Activated naive CD4-positive, alpha-beta T cell treated with anti-CD3 and anti-CD28 coated beads for 36 hours (primary cell): ENCODE measurements around the gene CETN1. TPM values are rescaled to one million over a fixed set of nuclear protein-coding genes. Genes with fewer than 3 reads are reported as not detected.

ENCODE experiments used
- CTCF ChIA-PET: fragments of 350-600 bp; sonication (Branson Sonifier 250); formaldehyde crosslinking; loops from one replicate; lab custom pipeline; 2021; ENCODE audit warnings: antibody characterized with exemption; lab: Charles Lee
- DNase-seq: peaks from one replicate; pipeline ENCODE4 v3.0.0-alpha.2; 2020
- H3K27ac Mint-ChIP-seq: one replicate; pipeline ENCODE4 v1.8.0; 2021; ENCODE audit warnings: mild to moderate bottlenecking, mixed read lengths
- H3K27me3 Mint-ChIP-seq: one replicate; pipeline ENCODE4 v1.8.0; 2021; ENCODE audit warnings: low read depth, mixed read lengths
- H3K36me3 Mint-ChIP-seq: one replicate; pipeline ENCODE4 v1.8.0; 2021; ENCODE audit warnings: low read depth, mixed read lengths
- H3K4me1 Mint-ChIP-seq: one replicate; pipeline ENCODE4 v1.8.0; 2021; ENCODE audit warnings: low read depth, mixed read lengths
- H3K4me3 Mint-ChIP-seq: one replicate; pipeline ENCODE4 v1.8.0; 2021; ENCODE audit warnings: mild to moderate bottlenecking, moderate library complexity, mixed read lengths
- H3K9me3 Mint-ChIP-seq: one replicate; pipeline ENCODE4 v1.8.0; 2021; ENCODE audit warnings: mixed read lengths
- intact Hi-C: fragments of 100-400 bp; cut with micrococcal nuclease; formaldehyde crosslinking; loops from one replicate; pipeline ENCODE4 v1.15.1; 2023
- total RNA-seq, 2 experiments: library from RNA; stranded (reverse); gene quantifications; one replicate each; pipeline ENCODE4 v1.2.3, GENCODE V29; 2021

CETN1 gene
- total RNA-seq, 2 experiments from 2014 or later, result not detected

DNA sequence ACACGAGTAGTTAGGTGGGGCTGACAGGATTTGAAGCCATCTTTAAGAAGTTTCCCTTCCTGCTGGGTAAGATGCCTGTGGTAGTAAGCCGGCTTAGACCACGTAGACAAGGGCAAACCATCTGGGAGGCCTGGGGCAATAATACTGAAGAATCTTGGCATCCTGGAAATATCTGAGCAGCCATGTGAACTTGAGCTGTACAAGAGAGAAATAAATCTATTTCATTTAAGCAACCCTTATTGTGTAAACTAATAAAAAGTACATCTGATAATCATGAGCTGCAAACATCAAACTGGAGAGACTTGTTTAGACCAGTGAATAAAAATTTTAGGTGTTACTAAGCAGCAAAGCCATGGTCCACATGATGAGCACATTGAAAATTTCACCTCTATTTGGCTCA, 11.4 kb upstream of the CETN1 start:
- CTCF ChIA-PET, result no interaction called here

DNA sequence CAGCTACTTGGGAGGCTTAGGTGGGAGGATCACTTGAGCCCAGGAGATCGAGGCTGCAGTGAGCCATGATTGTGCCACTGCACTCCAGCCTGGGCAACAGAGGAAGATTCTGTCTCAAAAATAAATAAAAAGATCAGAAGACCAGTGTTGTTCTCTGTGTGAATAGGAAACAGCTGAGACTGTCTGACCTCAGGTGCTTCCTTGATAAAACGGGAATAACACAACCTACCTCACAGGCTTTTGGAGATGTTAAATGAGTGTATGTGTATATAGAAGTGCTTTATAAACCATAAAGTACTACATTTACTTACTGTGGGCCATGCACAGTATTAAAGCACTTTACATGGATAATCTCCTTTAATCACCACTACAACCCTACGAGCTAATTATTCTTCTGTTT, 9.9 kb upstream of the CETN1 start:
- CTCF ChIA-PET, result no interaction called here
- DNase-seq, result no peak
- peaks cover 4% of the 10 kb centered on the region for H3K27me3 Mint-ChIP-seq
- H3K4me1 Mint-ChIP-seq, result no peaks in the 10 kb centered on the region
- intact Hi-C loops, result no loop called here
- no peak overlapping the region for H3K27ac Mint-ChIP-seq
- no peaks in the 10 kb centered on the region for H3K9me3 Mint-ChIP-seq
- no peaks in the 10 kb centered on the region for H3K36me3 Mint-ChIP-seq
- H3K4me3 Mint-ChIP-seq, result no peak overlapping the region

More for the DNA sequence above, 11.4 kb upstream of the CETN1 start:
- peaks cover 4% of the 10 kb centered on the region for H3K27me3 Mint-ChIP-seq
- intact Hi-C loops, result no loop called here
- no peak overlapping the region for H3K4me3 Mint-ChIP-seq
- H3K9me3 Mint-ChIP-seq, result no peaks in the 10 kb centered on the region
- no peaks in the 10 kb centered on the region for H3K36me3 Mint-ChIP-seq
- no peak overlapping the region for H3K27ac Mint-ChIP-seq
- H3K4me1 Mint-ChIP-seq, result no peaks in the 10 kb centered on the region
- no peak for DNase-seq

DNA sequence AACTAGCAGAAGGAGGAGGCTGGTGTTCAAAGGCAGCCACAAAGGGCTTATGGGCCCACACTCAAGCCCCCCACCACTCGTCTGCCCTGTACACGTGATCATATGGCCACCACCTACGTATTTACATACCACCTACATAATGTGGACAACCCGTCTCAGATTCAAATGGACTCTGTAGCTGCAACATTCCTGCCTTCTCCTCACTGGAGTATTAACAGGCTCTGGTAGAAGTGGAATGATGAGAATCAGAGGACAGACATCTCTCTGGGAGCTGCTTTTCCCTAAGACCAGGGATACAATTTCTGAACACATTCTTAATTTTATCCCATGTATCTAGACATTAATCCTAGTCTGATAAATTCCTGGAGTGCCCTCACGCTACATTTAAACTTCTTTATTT, 9.5 kb upstream of the CETN1 start:
- CTCF ChIA-PET, result interaction anchor here (0.6 kb wide), 1 partner anchor 9 kb away, joined by 3 read pairs; no protein-coding TSS in a partner anchor
- no peaks in the 10 kb centered on the region for H3K27me3 Mint-ChIP-seq
- no peak overlapping the region for H3K27ac Mint-ChIP-seq
- H3K9me3 Mint-ChIP-seq, result no peaks in the 10 kb centered on the region
- no peak for DNase-seq
- H3K4me1 Mint-ChIP-seq, result no peaks in the 10 kb centered on the region
- H3K36me3 Mint-ChIP-seq, result no peaks in the 10 kb centered on the region
- intact Hi-C loops, result no loop called here
- no peak overlapping the region for H3K4me3 Mint-ChIP-seq

DNA sequence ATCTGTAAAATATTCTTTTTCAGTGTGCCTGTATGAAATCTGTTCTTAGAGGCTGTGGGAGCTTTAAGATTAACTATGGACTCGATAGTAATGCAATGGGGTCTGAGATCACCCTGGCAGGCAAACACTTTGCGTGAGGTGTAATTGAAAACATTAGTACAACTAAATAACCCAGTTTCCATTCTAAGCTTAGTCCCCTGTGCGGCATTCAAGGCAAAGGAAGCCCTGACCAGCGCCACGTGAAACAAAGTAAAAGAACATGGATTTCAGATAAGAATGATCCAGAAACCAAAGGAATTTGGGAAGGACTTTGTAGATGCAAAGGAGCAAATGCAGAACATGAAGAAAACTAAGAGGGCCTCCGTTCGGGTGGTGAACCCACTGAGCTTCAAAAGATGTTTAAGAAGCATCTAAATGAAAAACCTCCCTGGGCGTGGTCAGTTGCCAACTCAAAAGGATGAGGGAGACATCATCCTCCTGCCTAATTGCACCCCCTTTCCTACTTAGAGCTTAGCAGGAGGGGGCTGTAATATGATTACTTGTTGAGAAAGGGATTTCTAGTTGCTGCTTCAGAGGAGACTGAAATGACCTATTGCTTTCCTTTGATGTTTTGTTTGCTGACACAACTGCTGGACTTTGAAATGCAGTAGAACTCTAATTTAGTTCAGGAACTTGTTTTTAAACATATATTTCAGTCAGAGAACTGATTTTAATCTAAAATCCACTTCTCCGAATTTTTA, 7.9 kb upstream of the CETN1 start:
- Mint-ChIP-seq H3K36me3 (no peaks in the 10 kb centered on the region), H3K9me3 (no peaks in the 10 kb centered on the region), H3K27me3 (peaks cover 6% of the 10 kb centered on the region), H3K4me3 (no peak overlapping the region), H3K4me1 (no peaks in the 10 kb centered on the region), H3K27ac (no peak overlapping the region)
- CTCF ChIA-PET, result interaction anchor here (0.9 to 1.2 kb wide), 2 partner anchors 10 to 12 kb away, joined by 3 read pairs; no protein-coding TSS in a partner anchor
- intact Hi-C loops, result no loop called here
- DNase-seq, result no peak

- Mint-ChIP-seq H3K27me3 (peaks cover 6% of the 10 kb centered on the region), H3K36me3 (no peaks in the 10 kb centered on the region), H3K27ac (no peak overlapping the region), H3K9me3 (no peaks in the 10 kb centered on the region), H3K4me1 (no peaks in the 10 kb centered on the region), H3K4me3 (no peak overlapping the region)
- CTCF ChIA-PET, result no interaction called here
- intact Hi-C loops, result no loop called here
- DNase-seq, result no peak
These were observed 7.3 kb upstream of the CETN1 start for GRCh38 chr18:572831-573289.

- CTCF ChIA-PET, result no interaction called here
- DNase-seq, result no peak
- Mint-ChIP-seq H3K27me3 (peaks cover 6% of the 10 kb centered on the region), H3K36me3 (no peaks in the 10 kb centered on the region), H3K27ac (no peak overlapping the region), H3K4me1 (no peaks in the 10 kb centered on the region), H3K9me3 (no peaks in the 10 kb centered on the region), H3K4me3 (no peak overlapping the region)
- intact Hi-C loops, result no loop called here
These were observed 6.8 kb upstream of the CETN1 start for GRCh38 chr18:573385-573784.

GRCh38 chr18:574149-574860, 5.9 kb upstream of the CETN1 start:
- intact Hi-C loops, result no loop called here
- Mint-ChIP-seq H3K36me3 (no peaks in the 10 kb centered on the region), H3K9me3 (no peaks in the 10 kb centered on the region), H3K4me3 (no peak overlapping the region), H3K4me1 (no peaks in the 10 kb centered on the region), H3K27ac (no peak overlapping the region), H3K27me3 (peaks cover 6% of the 10 kb centered on the region)
- CTCF ChIA-PET, result no interaction called here
- DNase-seq, result no peak

DNA sequence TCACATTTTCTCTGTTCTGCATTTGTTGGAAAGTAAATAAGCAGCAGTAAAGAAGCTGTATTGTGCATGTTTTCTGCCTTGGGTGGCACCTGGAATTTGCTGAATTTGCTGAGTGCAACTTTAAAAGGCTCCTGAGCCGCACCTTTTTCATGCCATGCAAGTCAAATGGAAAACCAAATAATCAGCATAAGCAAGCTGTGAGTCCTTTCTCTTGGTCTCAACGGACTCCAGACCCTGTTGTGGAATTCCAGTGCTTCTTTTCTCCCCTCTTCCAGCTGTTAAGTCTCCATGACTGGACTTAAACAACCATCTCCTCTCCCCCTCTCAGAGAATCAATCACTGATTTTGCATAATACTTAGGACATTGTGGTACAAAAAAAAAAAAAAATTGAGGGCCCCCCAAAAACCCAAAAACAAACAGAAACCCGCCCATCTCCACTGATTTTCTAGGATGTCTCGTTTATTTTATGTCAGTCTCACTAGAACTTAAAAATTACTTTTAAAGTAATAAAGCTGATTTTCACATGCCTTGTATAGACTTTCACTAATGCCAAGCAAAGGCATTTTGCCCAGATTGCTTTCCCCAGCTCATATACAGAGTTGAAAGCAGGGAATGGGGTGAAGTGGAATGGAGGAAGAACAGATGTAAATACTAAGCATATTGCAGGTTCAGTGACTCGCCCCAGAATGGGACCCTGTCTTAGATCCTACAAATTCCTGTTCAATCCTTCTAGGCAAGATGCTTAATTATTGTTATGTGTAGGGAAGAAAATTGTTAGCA, 5.1 kb upstream of the CETN1 start:
- no peak overlapping the region for H3K27ac Mint-ChIP-seq
- CTCF ChIA-PET, result no interaction called here
- DNase-seq, result no peak
- no peak overlapping the region for H3K4me3 Mint-ChIP-seq
- H3K27me3 Mint-ChIP-seq, result peaks cover 6% of the 10 kb centered on the region
- intact Hi-C loops, result no loop called here
- no peaks in the 10 kb centered on the region for H3K36me3 Mint-ChIP-seq
- H3K4me1 Mint-ChIP-seq, result no peaks in the 10 kb centered on the region
- H3K9me3 Mint-ChIP-seq, result no peaks in the 10 kb centered on the region

GRCh38 chr18:576924-577323, 3.3 kb upstream of the CETN1 start:
- Mint-ChIP-seq H3K9me3 (no peaks in the 10 kb centered on the region), H3K27ac (no peak overlapping the region), H3K4me3 (no peak overlapping the region), H3K4me1 (no peaks in the 10 kb centered on the region), H3K27me3 (peaks cover 13% of the 10 kb centered on the region), H3K36me3 (no peaks in the 10 kb centered on the region)
- intact Hi-C loops, result no loop called here
- CTCF ChIA-PET, result no interaction called here
- no peak for DNase-seq

DNA sequence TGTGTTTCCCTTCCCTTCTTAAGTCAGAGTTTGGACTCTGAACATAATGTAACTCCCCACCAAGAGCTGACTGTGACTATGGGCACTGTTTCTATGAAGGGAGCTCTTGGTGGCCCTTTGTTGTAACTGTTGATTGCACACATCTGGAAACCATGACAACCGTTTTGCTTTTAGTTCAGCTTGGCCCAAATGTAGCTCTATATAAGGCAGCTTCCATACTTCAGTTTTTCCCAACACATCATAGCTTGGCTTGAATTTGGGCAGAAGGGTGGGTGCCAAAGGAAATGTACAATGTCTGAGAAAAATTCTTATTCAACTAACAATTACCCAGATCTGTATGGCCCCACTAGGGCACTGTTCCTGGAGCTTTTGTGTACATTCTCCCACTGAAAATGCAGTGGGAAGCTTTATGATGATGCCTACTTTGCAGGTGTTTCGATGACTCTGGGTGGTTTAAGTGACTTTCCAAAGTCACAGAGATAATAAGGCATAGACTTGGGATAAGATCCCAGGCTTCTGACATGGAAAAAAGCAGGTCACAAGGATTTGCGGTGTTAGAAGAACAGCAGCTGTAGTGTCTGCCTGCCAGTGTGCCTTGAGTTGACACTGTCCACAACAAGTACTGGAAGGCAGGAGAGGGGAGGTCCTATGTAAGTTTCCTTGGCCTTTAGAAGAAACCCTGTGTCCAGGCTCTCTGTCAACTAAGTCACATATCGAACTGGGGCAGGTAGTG, 2.4 kb upstream of the CETN1 start:
- intact Hi-C loops, result no loop called here
- Mint-ChIP-seq H3K4me3 (no peak overlapping the region), H3K27ac (no peak overlapping the region), H3K9me3 (no peaks in the 10 kb centered on the region), H3K4me1 (no peaks in the 10 kb centered on the region), H3K36me3 (no peaks in the 10 kb centered on the region), H3K27me3 (peaks cover 13% of the 10 kb centered on the region)
- CTCF ChIA-PET, result interaction anchor here (0.5 kb wide), 1 partner anchor 258 kb away, joined by 6 read pairs; no protein-coding TSS in a partner anchor
- no peak for DNase-seq

DNA sequence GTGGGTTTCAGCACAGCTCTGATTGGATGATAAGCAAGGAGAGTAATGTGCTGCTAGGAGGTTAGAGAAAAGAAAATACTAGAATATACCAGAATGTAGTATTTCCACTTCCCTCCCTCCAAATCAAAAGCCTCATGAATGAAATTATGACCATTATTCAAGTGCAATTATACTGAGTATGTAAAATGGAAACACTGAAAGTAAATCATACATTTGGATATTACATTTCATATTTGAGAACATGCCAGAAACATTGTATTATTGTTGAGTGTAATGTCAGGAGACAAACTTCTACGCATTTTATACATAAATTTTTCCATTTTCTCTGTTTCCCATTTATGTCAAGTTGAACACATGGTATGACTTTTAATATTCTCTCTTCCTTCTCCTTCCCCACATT, 942 bp upstream of the CETN1 start:
- H3K4me1 Mint-ChIP-seq, result no peaks in the 10 kb centered on the region
- no peak overlapping the region for H3K27ac Mint-ChIP-seq
- peaks cover 13% of the 10 kb centered on the region for H3K27me3 Mint-ChIP-seq
- intact Hi-C loops, result no loop called here
- no peaks in the 10 kb centered on the region for H3K36me3 Mint-ChIP-seq
- H3K4me3 Mint-ChIP-seq, result no peak overlapping the region
- no peak for DNase-seq
- CTCF ChIA-PET, result interaction anchor here (0.7 kb wide), 1 partner anchor 8 kb away, joined by 3 read pairs; no protein-coding TSS in a partner anchor
- no peaks in the 10 kb centered on the region for H3K9me3 Mint-ChIP-seq

DNA sequence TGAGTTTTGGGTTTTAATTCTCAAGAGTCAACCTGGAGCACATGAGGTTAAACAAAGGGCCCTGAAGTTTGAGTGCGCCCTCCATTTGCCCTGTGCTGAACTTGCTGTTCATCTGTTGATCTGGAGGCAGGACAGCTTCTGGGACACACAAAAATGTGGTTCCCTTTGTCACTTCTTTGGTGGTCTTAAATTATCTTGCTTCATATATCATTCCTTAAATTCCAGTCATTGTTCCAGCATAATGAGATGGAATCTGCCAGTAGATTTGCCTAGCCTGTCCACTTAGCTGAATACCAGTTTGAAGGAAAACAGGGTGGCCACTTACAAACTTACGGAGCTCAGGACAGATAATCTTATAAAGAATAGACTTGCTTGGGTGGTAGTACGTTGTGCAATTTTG, 916 bp downstream of the CETN1 start:
- H3K4me3 Mint-ChIP-seq, result no peak overlapping the region
- H3K36me3 Mint-ChIP-seq, result no peaks in the 10 kb centered on the region
- DNase-seq, result no peak
- CTCF ChIA-PET, result no interaction called here
- intact Hi-C loops, result no loop called here
- H3K27ac Mint-ChIP-seq, result no peak overlapping the region
- H3K27me3 Mint-ChIP-seq, result peaks cover 13% of the 10 kb centered on the region
- H3K4me1 Mint-ChIP-seq, result no peaks in the 10 kb centered on the region
- no peaks in the 10 kb centered on the region for H3K9me3 Mint-ChIP-seq
